Germinal center (tissue), 1 donor: ENCODE results near the gene NOL6.
"Not testable (repeated sequence)": the region's sequence is repeated elsewhere in the genome, so short reads cannot be mapped to it uniquely, and the experiment has no call there.

Source experiments
- DNase-seq: peaks from one replicate; pipeline ENCODE4 v3.0.0; 2012; ENCODE audit warnings: mixed read lengths, low spot score

Gene NOL6

DNA sequence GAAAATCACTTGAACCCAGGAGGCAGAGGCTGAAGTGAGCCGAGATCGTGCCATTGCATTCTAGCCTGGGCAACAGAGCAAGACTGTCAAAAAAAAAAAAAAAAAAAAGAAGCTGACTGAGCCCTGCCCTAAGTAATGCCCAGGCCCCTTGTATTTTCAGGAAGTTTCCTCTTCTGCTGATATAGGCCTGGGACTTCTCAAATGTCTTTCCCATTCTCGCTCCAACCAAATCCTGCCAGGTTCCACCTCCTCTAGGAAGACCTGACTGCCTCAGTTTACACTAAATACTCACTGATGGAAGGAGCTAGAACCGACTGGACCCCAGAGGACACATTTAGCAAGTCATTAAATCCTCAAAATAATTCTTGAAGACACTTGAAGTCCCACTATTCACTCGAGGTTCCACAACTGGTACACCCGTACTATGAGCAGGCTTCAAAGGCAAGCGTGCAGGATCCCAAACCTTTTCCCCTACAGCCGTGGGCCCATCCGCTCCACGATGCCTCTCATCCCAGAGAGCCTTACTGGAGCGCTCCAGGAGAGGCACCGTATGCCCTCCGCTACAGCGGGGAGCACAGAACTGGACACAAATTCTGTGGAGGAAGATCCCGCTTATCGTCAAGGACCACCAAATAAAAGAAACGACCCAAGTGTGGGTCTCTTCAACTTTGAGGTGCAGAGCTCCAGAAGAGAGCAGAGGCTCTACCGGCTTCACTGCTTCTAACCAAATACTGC, 676 bp downstream of the NOL6 start:
- no peak for DNase-seq

DNA sequence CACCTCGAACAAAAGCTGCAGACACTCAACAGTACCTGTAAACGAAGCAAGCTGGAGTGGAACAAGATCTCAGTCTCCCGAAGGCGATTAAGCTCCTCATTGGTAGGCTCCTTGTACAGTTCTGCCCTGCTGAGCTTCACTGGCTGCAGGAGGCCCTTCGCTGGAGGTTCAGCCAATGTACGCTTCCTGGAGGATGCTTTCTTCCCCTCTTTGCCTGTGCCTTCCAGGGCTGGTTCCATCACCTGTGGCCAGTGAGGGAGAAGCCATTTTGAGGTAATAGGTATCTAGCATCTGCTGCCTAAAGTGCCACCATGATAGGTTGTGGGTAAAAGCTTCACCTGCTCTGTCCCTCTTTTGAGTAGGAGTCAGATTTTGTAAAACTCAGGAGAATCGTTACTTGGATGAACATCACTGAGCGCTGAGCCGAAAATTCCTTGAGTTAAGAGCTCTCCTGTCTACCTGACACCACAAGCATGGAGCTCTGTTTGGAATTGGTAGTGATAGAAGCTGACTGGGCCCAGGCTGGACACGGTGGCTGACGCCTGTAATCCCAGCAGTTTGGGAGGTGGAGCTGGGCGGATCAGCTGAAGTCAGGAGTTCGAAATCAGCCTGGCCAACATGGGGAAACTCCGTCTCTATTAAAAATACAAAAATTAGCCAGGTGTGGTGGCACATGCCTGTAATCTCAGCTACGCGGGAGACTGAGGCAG, 1.4 kb downstream of the NOL6 start:
- DNase-seq: no peak

DNA sequence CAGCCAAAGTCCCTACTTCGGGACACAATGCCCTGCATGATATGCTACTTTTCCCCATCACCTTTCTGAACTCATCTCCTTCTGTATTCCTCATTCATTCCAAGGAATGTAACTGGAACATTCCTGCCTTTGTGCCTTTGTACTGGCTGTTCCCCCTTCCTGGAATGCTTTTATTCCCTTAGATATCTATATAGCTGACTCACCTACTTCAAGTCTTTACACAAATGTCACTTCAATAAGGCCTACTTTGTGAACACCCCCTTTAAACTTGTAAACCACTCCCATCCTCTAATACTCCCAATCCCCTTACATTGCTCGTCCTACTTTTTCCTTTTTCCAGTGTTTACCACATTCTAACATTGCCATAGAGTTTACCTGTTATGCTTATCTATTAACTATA, 2.4 kb downstream of the NOL6 start:
- DNase-seq: no peak

- DNase-seq: peak; percentile 0
These were observed 3.8 kb downstream of the NOL6 start for GRCh38 chr9:33469891-33470290.

DNA sequence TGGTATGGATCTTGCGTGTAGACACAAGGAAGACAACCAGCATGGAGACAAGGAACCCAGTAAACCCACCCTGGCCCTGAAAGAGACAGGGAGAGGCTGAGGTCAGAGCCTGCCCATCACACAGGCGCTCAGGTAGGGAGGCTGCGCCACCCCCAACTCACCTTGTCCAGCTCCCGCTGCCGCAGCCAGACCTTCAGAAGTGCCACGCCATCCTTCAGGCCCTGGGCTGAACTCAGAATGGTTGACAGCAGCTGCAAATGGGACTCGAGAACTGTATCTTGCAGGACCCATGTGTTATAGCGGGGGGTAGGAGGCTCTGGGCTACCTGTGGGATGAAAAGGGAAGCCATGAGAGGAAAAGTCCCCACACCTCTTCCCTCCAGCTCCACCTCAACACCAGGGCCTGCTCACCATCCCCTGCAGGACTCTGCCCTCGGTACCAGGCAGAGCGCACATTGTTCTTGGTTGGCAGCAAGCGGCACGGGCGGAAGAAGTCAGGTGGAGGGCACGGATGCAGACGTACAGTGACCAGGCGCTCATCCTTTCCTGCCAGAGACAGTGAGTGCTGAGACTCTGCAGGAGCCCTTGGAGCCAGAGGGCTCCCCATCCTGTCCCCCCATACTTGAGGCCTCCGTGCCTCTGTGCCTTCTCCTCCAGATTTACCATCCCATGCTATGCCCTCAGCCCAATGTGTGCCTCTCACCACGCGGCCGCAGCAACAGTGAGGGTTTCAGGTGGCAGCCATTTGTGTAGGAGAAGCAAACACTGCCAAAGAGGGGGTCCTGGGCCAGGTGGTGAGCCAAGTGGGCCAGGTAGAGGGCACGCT, 4.7 kb downstream of the NOL6 start:
- no peak for DNase-seq

DNA sequence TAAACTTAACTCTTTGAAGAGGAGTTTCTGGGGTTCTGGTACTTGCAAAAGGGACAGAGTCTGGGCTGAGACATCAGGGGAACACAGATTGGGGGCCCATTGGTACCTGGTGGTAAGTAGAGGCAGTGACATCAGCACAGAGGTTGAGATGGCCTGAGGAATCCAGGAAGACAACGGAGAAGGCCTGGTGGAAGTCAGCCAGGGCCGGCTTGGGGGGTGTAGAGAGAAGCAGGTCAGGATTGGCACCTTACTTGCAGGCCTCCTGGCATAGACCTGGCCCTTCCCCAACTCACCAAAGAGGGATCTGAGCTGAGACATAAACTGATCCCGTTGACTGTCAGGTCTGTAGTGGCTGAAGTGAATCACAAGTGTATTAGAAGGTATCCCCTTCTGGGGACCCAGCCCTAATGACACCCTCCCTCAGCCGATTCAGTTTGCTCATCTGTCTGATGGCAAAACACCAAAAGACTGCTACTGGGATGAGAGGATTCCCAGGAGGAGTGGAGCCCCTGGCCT, 5.5 kb downstream of the NOL6 start:
- DNase-seq: no peak

DNA sequence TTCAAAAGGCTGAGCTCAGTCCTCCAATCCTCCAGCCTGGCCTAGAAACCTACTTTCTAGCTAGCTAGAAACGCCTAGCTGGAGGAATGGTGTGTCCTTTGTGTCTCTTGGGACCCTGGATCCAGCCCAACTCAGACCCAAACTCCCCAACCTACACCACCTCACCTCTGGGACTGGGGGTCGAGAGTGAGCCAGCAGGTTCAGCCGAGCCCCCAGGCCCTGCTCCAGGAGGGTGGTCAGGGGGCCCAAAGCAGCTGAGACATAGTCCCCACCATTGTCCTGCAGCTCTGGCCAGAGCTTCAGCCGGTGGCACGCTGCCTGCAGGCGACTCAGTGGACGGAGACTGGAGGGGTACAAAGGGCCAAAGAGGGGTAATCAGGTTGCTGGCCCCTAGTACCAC, 6.2 kb downstream of the NOL6 start:
- DNase-seq: no peak

GRCh38 chr9:33466565-33467495, 6.9 kb downstream of the NOL6 start:
- peak; percentile 76 for DNase-seq

DNA sequence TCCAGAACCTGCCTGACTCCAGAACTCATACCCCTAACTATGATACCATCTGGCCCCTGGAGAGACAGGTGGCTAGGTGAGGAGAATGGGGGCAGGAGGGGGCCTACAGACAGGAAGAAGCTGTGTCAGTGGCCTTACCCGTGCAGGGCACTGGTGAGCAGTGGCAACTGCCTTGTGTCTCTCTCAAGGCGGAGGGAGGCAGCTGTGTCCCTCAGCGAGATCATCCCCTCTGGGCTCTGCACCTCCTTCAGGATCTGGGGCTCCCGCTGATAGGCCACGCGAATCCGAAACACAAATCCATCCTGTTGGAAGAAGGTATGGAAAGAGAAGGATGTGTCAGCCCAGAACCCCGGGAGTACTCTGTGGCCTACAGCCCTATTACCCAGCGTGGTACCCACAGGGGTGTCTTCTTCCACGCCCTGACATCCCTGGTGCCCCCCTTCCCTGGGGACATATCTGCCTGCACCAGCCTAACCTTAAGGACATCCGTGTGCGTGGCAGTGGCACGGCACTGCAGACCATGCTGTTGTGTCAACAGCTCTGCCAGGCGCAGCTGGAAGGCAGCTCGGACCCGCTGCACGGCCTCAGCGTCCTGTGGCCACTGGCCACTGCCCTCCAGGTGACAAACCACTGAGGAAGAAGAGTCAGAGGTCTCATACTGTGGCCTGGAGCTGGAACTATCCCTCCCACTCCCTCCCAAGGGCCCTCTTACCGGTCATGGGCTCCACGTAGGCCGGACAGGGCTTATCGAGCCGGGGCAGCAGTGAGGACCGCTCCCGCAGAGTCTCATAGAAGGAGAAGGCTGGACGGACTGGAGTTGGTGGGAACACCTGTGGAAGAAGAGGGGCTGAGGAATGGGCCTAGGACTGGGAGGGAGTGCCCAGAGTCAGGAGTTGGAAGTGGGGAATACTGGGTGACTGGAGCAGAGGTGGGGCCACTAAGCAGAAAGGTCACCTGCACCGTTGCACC, 7.8 kb downstream of the NOL6 start:
- DNase-seq: no peak

DNA sequence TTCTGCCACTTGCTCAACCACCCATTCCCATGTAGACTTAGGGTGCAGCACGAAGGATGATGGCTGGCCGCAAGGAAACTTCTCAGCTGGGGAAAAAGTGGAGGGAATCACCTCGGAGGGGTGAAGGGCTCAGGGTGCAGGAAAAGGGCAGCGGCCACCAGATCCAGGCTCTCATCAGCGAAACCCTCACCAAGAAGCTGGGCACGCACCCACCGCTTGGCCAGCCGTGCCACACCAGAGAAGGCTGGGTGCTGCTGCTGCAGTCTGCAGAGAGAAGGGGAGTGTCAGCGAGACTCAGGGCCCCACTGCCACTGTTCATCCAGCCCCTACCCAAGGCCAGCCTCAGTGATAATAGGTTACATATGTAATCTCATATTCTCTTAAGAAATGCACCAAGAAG, 8.6 kb downstream of the NOL6 start:
- DNase-seq: no peak

DNA sequence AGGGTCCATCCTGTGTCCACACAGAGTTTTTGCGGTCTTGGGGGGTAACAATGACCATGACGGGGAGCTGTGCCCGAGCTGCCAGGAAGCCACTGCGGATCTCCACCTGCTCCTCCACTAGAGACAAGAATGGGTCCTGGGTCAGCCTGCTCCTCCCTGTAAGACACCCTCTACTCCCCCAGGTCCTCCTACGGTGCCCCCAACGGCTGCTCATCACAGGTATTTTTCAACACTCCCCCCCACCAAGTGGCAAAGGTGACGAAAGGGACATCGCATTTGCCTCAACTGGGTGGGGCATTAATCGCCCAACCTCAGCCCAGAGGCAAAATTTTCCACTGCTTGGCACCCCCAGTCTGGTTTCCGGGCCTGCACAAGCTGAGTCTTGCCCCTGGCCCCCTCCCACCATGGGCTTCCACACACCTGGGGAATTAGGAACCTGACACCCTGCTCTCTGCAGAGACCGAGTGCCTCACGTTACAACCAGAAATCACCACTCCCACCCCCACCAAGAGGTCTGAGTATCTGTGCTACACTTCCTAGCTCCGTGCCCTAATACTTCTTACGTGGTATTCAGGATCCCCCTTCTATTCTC, 9.6 kb downstream of the NOL6 start:
- DNase-seq: no peak

DNA sequence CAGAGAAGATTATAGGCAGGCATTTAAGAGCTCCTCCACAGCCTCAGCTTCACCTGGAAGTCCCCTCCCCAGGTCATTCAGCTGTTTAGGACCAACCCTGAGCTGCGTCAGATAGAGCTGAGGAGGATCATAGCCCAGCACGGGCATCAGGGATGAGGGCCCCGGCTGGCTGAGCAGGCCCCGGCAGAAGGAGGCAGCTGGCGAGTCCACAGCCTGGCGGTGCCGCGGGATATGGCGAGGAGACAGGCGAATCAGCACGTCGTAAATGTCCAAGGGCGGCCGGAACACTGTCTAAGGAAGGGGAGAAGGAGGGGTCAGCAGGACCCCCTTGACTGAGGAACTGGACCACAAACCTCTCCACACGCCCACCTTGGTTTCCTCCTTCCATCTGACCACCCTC, 10.6 kb downstream of the NOL6 start:
- DNase-seq: no peak

DNA sequence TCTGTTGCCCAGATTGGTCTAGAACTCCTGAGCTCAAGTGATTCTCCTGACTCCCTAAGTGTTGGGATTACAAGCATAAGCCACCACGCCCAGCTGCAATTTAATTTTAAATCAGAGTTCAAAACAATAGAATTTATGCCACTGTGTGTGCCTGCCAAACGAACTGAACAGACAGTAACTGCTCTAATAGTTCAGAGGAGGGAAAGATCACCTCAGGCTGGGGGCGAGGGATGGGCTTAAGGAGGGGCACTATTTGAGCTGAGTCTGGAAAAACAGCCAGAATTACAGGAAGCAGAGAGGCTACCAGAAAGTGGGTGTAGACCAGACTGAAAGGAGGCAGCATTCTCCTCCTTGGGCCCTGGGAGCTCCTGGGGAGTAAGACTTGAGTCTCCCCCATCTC, 12.2 kb downstream of the NOL6 start:
- no peak for DNase-seq

GRCh38 chr9:33460854-33461253, 12.9 kb downstream of the NOL6 start:
- DNase-seq: no peak

DNA sequence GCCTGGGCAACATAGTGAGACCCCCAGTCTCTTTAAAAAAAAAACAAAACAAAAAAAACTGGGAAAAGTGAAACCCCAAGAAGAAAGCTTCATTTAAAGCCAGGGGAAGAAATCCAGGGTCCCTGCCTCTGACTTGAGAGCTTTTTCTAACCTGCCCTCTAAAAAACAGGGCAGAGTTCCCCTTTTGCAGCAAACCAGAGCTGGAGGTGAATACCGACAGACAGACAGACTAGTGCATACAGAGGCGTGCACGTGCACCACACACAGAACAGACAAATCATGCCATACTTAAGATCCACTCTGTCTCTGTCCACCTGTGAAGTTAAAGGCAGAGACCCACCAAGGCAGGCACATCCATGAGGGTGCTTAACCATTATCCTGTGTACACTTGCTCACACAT, 14.6 kb downstream of the NOL6 start:
- DNase-seq: no peak

DNA sequence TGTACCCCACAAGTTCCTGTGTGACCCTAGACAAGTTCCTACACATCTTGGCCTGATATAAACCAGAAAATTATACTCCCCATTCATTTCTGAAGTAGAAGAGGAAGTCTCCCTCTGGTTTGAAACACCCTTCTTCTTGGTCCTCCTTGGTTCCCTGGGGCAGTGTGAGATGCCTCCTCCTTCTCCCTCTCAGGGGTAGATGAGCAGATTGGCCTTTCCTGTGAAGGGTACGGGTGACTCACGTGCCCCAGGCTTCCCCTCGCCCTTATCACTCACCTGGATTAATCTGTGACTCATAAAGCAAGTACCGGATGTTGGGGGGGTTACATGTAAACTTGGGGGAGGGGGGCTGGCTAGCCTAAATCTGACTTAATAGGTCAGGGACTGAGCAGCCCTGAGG, 15.3 kb downstream of the NOL6 start:
- DNase-seq: peak; percentile 23

DNA sequence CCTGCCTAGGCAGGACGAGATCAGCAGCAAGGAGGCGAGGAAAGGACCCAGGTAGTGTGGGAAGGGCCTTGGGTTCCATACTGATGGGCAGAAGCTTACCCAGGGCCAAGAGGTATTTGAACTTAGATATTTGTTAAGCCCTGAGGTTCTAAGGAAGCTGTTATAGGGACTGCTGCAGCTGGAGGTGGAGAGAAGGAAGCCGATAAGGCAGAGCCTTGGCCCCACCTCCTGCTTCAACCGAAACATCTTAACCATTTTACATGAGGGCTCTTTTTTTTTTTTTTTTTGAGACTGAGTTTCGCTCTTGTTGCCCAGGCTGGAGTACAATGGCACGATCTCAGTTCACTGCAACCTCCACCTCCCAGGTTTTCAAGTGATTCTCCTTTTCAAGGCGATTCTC, 17.8 kb downstream of the NOL6 start:
- no peak for DNase-seq

GRCh38 chr9:33455456-33455855, 18.3 kb downstream of the NOL6 start:
- not testable (repeated sequence) for DNase-seq

DNA sequence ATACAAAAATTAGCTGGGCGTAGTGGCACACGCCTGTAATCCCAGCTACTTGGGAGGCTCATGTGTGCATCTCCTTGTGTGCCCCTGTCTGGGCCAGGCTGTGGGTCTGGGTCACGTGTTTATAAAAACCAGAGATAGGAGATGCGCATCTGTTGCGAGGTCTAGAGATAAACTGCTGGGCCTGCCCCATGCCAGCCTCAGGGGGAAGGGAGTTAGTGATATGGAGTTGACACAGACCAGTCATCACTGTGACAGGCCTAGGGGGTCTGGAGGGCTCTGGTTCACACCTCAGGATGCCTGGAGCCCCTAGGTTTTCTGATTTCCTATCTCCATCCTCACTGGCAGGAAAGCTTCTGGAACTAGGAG, 19.1 kb downstream of the NOL6 start:
- not testable (repeated sequence) for DNase-seq
